NB4 (cell line): Measurements from ENCODE around the gene HECW1.

Source experiments
- DNase-seq: peaks from one replicate; pipeline ENCODE4 v3.0.0; 2010; ENCODE audit warnings: low read depth
- H3K4me3 ChIP-seq: one replicate; pipeline ENCODE4 v1.5.1; 2011; ENCODE audit warnings: mild to moderate bottlenecking, low read depth, low read length, moderate library complexity
- MAX ChIP-seq: IDR thresholded peaks from 2 replicates; pipeline ENCODE4 v1.6.1; 2011; ENCODE audit warnings: low read depth, low read length
- MYC ChIP-seq: IDR thresholded peaks from 2 replicates; pipeline ENCODE4 v1.6.1; 2011; ENCODE audit warnings: low read depth, low read length
- POLR2A ChIP-seq: IDR thresholded peaks from 2 replicates; pipeline ENCODE4 v1.6.1; 2011; ENCODE audit warnings: mild to moderate bottlenecking; ENCODE audit not compliant: insufficient read length; ENCODE audit errors: extremely low read depth
- TF ChIP-seq, protein P1 (sequence below): IDR thresholded peaks from one replicate; pipeline ENCODE4 v1.5.1; 2012; ENCODE audit warnings: low read depth, low read length

HECW1 gene

DNA sequence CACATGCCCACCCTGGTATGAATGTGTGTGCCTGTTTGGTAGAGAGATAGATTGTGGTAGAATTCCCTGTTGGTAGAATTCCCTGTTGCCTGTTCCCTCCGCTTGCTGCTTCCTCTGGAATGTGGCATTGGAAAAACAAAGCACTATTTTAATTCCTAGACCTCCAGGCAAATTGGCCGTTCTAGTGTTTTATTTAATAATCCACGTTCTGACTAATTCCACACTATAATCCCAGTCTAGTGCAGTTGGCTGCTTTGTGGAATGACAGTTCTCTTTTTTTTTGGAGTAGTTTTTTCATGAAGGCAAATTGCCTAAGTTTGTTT, 2.0 kb downstream of the HECW1 start:
- TF ChIP-seq, protein P1, sequence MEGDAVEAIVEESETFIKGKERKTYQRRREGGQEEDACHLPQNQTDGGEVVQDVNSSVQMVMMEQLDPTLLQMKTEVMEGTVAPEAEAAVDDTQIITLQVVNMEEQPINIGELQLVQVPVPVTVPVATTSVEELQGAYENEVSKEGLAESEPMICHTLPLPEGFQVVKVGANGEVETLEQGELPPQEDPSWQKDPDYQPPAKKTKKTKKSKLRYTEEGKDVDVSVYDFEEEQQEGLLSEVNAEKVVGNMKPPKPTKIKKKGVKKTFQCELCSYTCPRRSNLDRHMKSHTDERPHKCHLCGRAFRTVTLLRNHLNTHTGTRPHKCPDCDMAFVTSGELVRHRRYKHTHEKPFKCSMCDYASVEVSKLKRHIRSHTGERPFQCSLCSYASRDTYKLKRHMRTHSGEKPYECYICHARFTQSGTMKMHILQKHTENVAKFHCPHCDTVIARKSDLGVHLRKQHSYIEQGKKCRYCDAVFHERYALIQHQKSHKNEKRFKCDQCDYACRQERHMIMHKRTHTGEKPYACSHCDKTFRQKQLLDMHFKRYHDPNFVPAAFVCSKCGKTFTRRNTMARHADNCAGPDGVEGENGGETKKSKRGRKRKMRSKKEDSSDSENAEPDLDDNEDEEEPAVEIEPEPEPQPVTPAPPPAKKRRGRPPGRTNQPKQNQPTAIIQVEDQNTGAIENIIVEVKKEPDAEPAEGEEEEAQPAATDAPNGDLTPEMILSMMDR = no peak
- no peak for TF ChIP-seq MYC
- no peak for TF ChIP-seq POLR2A
- no peak for TF ChIP-seq MAX
- H3K4me3 ChIP-seq = no peak overlapping the region
- no peak for DNase-seq

GRCh38 chr7:43116451-43116850, 4.0 kb downstream of the HECW1 start:
- no peak overlapping the region for H3K4me3 ChIP-seq
- DNase-seq = no peak
- TF ChIP-seq POLR2A (no peak), MYC (no peak), MAX (no peak)
- TF ChIP-seq, protein P1 = no peak

DNA sequence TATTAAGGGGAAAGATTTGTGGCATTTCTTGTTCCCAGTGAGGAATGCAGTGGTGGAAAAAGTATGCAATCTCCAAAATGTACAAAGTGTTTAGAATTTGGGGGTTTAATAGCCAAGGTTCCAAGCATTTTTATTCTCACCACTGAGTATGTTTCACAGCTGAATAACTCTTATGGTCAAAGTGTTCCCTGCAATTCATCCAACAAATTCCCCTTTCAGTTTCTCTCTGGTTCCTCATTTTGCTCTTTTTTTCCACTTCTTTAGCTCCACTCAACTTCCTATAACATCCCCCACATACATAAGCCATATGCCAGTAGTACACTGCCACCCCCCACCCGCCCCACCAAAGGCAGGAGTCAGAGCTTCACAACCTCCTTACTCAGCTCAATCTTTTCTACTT, 4.6 kb downstream of the HECW1 start:
- no peak overlapping the region for H3K4me3 ChIP-seq
- TF ChIP-seq MAX = no peak
- no peak for TF ChIP-seq MYC
- no peak for TF ChIP-seq POLR2A
- TF ChIP-seq, protein P1 = no peak
- DNase-seq = peak; percentile 7

GRCh38 chr7:43117861-43118260, 5.4 kb downstream of the HECW1 start:
- H3K4me3 ChIP-seq = no peak overlapping the region
- DNase-seq = no peak
- TF ChIP-seq MYC (no peak), MAX (no peak), POLR2A (no peak)
- TF ChIP-seq, protein P1 = no peak

DNA sequence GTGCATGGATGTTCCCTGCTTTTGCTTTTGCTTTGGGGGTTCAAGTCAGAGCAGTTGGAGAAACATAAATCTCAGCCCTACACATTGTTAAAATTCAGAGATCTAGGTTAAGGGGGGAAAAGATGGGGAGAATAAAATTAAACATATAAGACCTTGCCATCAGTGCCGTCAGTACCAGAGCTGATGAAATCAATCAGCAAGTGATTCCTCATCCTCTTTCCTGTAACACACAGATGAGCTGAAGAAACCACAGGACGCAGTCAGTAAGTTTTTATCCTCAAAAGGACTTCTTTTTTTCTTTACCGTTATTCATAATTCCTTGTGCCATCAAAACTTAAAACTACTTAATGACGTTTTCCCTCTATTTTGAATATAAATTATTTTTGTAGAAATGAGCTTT, 5.9 kb downstream of the HECW1 start:
- no peak overlapping the region for H3K4me3 ChIP-seq

More for the DNA sequence above, 5.9 kb downstream of the HECW1 start:
- TF ChIP-seq POLR2A = no peak
- TF ChIP-seq, protein P1 = no peak
- no peak for TF ChIP-seq MAX
- TF ChIP-seq MYC = no peak
- DNase-seq = no peak
